OCI-M1 (cell line): Measurements from ENCODE around the gene RAB15.

Source experiments
- DNase-seq: peaks from one replicate; lab custom pipeline; 2025; lab: John Stamatoyannopoulos, UW

Gene RAB15

DNA sequence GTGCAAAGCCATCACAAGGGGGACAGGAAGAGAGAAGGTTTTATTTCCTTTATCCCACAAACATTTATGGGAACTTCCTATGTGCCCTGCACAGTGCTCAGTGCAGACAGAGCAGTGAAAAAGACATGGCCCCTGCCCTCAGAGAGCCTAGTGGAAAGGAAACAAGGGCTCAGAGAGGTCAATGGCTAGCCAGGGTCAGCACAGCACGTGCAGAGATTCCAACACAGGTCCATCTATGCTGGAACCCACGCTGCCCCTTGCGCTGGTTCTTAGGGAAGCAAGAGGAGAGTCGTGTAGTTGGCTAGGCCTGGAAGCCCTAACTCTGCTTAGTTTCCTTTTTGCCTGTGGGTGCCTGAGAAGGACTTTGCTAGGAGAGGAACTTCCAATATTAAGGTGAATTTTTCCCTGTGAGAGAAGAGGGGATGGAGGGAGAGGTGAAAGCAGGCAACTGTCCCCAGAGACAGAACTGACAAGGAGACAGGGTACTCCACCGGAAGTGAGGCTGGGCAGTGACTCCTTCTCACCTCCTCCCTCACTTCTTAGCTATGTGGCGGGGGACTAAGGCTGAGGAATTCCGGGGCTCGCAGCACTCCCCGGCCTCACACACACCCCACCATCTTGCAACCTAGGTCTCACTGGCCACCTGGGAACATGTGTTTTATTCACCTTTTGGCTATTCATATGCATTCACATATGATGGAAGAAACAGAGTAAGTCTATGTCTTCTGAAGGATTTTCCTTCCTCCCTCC is 17.5 kb downstream of the RAB15 start:
- DNase-seq: no peak

GRCh38 chr14:64953661-64954060 is 18.5 kb downstream of the RAB15 start:
- no peak for DNase-seq

- no peak for DNase-seq
Measured at GRCh38 chr14:64953310-64953654, 18.9 kb downstream of the RAB15 start.

- DNase-seq: peak; percentile 45
Measured at GRCh38 chr14:64952598-64953309, 19.4 kb downstream of the RAB15 start.

DNA sequence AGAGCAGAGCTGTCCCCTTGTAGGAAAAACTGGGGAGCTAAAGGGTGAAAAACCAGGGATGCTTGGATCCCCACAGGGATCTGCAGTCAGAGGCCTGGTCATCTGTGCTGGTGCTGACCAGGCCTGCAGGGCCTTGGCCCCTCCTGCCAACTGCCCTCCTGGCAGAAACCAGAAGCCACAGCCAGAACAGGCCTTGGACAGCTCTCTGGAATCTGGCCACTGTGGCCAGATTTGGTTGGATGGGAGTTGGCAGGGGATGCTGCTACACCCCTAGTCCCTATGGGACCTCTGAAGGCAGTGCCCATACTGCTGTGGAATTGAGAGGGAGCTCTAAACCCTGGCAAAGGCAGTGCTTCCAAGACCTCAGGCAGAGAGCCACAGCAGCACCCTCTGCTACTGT is 20.4 kb downstream of the RAB15 start:
- no peak for DNase-seq

DNA sequence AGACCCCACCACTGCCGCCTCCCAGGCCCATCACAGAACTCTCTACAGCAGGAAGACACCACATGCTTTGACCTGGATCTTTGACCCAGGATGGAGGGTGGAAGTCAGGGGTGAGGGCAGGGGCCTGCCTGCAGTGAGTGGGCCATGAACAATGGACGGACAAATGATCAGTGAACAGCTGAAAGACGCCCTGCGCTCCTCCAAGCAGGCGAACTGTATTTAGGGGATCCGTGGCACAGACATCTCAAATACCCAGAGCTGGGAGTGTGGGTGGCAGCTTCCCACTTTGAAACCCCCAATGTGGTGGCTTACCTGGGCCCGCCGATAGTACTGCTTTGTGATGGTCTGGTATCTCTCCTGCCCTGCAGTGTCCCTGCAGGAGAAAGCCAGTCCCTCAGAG is 20.8 kb downstream of the RAB15 start:
- no peak for DNase-seq

GRCh38 chr14:64950889-64951288 is 21.2 kb downstream of the RAB15 start:
- DNase-seq: no peak

DNA sequence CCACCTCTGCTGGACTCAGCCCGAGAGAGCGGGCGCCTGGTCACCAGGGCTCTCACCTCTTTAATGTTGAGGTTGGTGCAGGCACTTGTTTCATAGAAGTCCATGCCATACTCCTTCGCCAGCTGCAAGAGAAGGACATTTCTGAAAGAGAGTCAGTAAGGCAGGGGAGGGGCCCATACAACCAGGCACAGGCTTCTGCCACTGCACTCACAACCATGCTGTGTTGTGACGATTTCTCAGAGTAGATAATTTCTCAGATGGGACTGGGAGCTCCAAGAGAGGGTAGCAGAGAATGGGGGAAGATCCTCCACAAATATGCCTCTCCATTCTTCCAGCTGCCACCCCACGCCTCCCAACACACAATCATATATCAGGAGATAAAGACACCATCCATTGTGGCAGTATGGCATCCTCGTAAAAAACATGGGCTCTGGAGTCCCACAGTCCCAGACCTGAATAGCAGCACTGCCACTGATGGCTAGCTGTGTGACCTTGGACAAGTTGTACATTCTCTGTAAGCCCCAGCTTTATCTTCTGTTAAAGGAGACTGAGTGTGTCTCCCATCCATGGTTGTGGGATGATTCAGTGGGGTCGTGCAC is 23.4 kb downstream of the RAB15 start:
- no peak for DNase-seq

DNA sequence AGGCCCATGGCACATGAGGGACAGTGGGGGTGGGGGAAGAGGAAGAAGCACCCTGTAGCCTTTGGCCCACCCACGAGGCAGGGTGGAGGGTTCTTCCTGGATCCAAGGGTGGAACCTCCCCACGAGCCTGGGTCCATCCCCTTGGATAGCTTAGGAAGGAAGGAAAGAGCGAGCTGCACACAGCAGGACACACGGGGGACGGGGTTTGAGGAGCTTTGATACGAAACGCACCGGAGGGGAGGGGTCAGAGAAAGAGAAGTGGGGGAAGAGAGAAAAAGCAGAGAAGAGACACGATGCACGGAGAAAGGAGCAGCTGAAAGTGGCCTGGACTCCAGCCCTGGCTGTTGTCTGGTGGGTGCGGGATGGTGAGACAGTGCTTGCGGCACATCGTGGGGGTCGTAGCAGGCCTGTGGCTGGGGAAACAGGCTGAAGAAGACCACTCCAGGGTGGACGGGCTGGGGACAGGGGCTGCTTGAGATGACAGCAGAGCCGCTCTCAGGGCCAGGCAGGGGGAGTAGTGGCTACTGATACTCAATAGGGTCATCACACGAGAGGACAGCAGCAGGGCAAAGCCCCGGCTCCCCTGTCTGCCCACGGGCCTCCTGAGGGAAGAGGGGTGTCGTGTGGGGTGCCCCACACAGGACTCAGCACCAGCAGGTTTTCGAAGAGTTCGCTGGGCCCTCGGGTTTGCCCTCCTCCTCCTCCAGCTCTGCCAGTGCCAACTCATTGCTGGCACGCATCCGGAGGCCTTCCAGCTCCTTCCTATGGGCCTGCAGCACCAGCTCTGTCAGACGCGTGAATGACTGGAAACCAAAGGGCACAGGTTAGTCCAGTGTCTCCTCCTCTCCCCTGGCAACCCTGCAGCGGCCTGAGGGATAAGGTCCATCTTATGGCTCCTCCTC is 24.2 kb downstream of the RAB15 start:
- no peak for DNase-seq

DNA sequence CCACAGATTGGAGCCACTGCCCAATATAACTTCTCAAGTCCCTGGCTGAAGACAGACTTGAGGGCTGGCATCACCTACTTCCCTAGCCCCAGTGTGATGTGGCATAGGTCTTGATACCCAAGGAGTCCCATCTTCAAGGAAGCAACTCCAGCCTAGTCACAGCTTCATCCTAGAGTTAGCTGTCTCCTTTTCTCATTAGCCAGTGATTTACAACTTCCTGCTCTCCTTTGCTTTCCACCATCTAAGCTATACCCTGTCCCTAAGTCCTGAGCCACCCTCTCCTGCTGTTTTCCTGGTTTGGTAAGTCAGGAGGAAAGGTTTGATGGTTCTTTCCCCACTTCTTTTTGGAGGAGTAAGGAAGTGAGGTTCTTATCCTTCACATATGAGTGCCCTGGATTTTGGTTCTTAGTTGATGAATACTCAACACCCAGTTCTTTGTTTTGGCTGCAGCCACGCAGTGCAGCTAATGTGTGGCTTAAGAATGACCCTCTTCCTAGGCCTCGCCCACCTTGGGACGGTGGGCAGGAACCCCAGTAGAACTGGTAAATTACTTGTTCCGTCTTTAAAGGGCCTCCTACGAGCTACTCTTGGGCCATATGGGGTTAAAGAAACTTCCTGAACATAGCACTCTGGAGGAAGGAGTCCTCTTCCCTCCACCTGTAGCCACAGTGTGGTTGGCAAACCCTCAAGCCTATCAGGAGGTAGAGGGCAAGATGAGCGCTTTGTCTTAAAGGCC is 25.7 kb downstream of the RAB15 start:
- DNase-seq: no peak

GRCh38 chr14:64945431-64946178 is 26.5 kb downstream of the RAB15 start:
- no peak for DNase-seq

GRCh38 chr14:64944861-64945260 is 27.3 kb downstream of the RAB15 start:
- no peak for DNase-seq

DNA sequence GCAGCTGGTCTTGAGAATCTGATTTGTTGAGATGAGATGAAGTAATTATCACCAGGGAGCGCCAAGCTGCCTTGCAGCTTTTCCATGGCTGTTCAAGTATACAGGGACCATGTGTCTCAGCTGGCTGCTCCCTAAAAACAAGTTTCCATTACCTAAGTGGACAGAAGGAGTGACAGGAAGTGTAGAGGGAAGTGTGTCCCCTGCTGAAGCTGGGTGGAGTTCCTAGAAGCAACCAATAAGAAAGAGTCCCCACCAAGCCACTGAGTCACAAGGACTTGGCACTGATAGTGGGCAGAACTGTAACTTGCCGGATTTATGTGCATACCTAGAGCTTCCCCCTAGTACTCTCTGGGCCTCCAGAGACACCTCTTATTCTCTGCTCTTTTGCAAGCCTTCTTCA is 28.1 kb downstream of the RAB15 start:
- DNase-seq: no peak

GRCh38 chr14:64943556-64943955 is 28.6 kb downstream of the RAB15 start:
- no peak for DNase-seq

DNA sequence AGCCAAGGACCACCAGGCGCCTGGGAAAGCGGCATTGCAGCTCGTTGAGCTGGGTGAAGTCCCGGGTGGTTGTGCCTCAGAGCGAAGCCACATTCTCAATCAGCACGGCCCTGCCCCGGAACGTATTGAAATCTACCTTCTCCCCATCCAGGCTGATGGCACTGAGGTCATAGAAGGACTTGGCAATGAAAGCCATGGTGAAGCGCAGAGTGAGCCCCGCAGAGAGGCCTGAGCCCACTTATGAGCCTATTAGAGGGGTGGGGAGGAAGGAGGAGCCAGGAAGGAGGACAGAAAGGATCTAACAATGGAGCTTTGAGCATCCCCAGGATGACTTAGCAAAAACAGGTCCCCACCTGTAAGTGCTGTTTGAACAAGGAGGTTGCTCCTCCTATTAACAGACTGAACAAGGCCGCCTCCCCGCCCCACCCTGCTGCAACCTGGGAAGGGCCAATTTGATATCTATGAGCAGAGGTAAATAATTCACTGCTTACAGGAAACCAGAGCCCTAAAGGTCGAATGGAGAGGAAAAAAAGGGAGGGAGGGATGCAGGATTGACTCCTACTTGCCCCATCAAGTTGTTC is 29.5 kb downstream of the RAB15 start, which contains the start of gene GPX2:
Gene GPX2, minus strand, starts transcription at position 215 of the 581 bp plus-strand sequence. Its CDS starts 19 bp downstream, at position 196.
- DNase-seq: no peak

GRCh38 chr14:64940336-64940910 is 31.7 kb downstream of the RAB15 start:
- DNase-seq: no peak

DNA sequence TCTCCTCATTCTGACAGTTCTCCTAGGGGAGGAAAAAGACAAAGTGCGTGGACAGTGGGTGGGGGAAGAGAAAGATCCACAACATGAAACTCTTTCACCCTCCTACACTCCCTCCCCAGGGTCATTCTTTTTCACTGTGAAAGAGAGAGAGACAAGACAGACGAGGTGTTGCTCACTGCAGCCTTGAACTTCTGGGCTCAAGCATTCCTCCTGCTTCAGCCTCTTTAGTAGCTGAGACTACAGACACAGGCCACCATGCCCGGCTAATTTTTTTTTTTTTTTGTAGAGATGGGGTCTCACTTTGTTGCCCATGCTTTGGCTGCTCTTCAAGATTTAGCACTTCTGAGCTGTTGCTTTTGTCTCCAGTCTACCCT is 32.3 kb downstream of the RAB15 start:
- DNase-seq: no peak

GRCh38 chr14:64938972-64939816 is 32.9 kb downstream of the RAB15 start:
- no peak for DNase-seq

DNA sequence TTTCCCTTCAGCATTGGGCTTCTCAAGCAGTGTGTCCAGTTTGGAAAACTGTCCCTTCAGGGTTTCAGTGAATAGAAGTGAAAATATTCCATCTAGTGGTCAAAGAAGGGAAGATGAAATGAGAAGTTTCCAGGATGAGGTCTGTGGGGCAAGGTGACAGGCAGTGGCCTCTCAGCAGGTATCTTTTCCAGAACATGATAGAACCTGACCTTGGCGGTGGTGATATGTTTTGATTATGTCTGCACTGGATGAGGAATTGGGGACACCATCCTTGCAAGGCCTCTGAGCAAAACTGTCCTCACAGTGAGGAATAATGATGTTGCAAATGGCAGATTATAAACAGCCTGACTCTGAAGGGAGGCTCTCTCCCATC is 34.3 kb downstream of the RAB15 start:
- DNase-seq: no peak
